ENCODE results near the gene AIFM1.

DNA sequence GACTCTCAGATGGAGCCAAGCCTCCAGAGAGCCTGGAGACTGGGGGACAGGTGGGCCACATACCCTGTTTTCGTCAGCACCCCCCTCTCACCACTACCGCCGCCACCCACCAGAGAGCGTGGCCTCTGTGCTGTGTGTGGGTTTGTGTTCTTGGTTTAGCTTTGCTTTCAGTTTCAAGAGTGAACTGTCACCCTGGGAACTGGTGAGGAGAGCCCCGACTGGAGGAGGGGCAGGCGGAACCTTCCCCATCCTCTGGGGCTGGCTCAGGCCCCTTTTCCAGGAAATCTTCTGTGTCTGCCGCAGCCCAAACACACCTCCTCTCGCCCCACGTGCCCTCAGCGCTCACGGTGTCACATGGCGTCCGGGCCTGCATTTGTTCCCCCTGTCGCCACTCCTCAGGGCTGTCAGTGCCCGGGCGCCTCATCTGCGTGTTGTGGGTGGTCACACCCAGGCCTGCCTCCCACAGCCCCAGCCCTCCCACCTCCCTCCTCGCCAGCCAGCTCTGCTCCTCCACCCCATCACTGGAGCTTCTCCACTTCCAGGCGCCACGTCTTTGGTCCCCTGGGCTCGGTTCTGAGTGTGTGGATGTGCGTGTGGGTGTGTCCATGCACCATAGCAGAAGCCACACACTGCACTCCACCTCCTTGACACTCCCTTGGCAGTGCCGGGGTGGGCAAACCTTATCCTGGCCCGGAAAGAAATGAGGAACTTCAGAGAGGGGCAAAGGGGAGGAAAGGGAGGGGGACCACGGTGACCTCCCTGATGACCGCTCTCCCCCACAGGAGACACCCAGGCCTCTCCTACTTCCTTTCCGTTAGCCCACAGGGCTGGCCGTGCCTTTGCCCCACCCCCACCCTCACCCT, 83.2 kb downstream of the AIFM1 start:
- TF ChIP-seq, protein P1, sequence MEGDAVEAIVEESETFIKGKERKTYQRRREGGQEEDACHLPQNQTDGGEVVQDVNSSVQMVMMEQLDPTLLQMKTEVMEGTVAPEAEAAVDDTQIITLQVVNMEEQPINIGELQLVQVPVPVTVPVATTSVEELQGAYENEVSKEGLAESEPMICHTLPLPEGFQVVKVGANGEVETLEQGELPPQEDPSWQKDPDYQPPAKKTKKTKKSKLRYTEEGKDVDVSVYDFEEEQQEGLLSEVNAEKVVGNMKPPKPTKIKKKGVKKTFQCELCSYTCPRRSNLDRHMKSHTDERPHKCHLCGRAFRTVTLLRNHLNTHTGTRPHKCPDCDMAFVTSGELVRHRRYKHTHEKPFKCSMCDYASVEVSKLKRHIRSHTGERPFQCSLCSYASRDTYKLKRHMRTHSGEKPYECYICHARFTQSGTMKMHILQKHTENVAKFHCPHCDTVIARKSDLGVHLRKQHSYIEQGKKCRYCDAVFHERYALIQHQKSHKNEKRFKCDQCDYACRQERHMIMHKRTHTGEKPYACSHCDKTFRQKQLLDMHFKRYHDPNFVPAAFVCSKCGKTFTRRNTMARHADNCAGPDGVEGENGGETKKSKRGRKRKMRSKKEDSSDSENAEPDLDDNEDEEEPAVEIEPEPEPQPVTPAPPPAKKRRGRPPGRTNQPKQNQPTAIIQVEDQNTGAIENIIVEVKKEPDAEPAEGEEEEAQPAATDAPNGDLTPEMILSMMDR (IDR thresholded peaks at IDR 0.05): no peak
- TF ChIP-seq POLR2A (IDR thresholded peaks at IDR 0.05): no peak

All from lower leg skin (tissue), 3 donors.